ENCODE data around the gene TIE1.

DNA sequence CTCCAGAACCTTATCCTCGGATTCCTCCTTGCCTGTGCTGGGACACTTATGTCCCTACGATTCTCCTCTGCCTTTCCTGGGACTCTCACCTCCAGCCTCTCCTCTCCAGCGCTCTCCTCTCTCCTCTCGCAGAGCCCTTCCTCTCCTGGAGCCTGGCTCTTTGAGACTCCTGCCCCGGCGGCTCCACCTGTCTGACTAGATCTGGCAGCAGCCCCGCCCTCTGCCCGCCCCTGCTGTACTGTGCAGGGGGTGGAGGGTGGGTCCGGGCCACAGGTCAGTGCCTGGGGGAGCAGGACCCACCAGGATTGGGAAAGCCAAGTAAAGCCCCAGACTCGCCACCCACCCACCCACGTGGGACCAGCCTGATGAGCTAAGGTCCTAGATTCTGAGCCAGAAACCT lies 65.4 kb downstream of the TIE1 start:
- no peak for TF ChIP-seq ZNF565 (CRISPR knock-in tag; conservative IDR thresholded peaks at IDR 0.05; ENCODE audit: low read depth)
- TF ChIP-seq, protein P1, sequence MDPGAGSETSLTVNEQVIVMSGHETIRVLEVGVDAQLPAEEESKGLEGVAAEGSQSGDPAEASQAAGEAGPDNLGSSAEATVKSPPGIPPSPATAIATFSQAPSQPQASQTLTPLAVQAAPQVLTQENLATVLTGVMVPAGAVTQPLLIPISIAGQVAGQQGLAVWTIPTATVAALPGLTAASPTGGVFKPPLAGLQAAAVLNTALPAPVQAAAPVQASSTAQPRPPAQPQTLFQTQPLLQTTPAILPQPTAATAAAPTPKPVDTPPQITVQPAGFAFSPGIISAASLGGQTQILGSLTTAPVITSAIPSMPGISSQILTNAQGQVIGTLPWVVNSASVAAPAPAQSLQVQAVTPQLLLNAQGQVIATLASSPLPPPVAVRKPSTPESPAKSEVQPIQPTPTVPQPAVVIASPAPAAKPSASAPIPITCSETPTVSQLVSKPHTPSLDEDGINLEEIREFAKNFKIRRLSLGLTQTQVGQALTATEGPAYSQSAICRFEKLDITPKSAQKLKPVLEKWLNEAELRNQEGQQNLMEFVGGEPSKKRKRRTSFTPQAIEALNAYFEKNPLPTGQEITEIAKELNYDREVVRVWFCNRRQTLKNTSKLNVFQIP (CRISPR knock-in tag; IDR thresholded peaks at IDR 0.05; ENCODE audit: borderline replicate concordance, low read depth): no peak
- TF ChIP-seq PATZ1 (CRISPR knock-in tag; IDR thresholded peaks at IDR 0.05; ENCODE audit: borderline replicate concordance): no peak

All from SK-N-SH treated with all-trans-retinoic acid at 6 μM for 48 hours (cell line).